Stimulated activated CD4-positive, alpha-beta T cell treated with anti-CD3 and anti-CD28 coated beads, Interleukin-4, amount 100 ng/mL, for 24 hours (primary cell): ENCODE measurements around the gene LANCL1.

Experiments used
- DNase-seq: peaks from one replicate; pipeline ENCODE4 v3.0.0-alpha.2; 2020

Gene LANCL1

GRCh38 chr2:210388148-210388547, 88.4 kb downstream of the LANCL1 start:
- DNase-seq, result no peak

GRCh38 chr2:210387074-210387473, 89.5 kb downstream of the LANCL1 start:
- DNase-seq, result no peak
